Parathyroid adenoma (tissue), 2 donors: ENCODE measurements around the gene BOK.

Experiments used
- H2AFZ ChIP-seq: fragments of 300-600 bp; sonication (generic); one replicate; pipeline ENCODE4 v1.7.0; 2017; ENCODE audit warnings: antibody characterized with exemption, mild to moderate bottlenecking
- H3K27ac ChIP-seq: fragments of 300-600 bp; sonication (generic); one replicate; pipeline ENCODE4 v1.7.0; 2017
- H3K27me3 ChIP-seq: fragments of 300-600 bp; sonication (generic); one replicate; pipeline ENCODE4 v1.7.0; 2017; ENCODE audit warnings: low read length; ENCODE audit not compliant: control insufficient read depth, insufficient read depth
- H3K36me3 ChIP-seq: fragments of 300-600 bp; sonication (generic); one replicate; pipeline ENCODE4 v1.7.0; 2017; ENCODE audit warnings: low read length; ENCODE audit not compliant: control insufficient read depth, insufficient read depth
- H3K4me1 ChIP-seq: fragments of 300-600 bp; sonication (generic); one replicate; pipeline ENCODE4 v1.7.0; 2017; ENCODE audit warnings: control low read depth
- H3K4me2 ChIP-seq: fragments of 300-600 bp; sonication (generic); one replicate; pipeline ENCODE4 v1.7.0; 2017; ENCODE audit warnings: low read length
- H3K4me3 ChIP-seq: fragments of 300-600 bp; sonication (generic); one replicate; pipeline ENCODE4 v1.7.0; 2017; ENCODE audit warnings: low read depth, low read length
- H3K79me2 ChIP-seq: fragments of 300-600 bp; sonication (generic); one replicate; pipeline ENCODE4 v1.7.0; 2017; ENCODE audit warnings: control low read depth
- H3K9ac ChIP-seq: fragments of 300-600 bp; sonication (generic); one replicate; pipeline ENCODE4 v1.7.0; 2017; ENCODE audit warnings: mild to moderate bottlenecking
- H3K9me3 ChIP-seq: fragments of 300-600 bp; sonication (generic); one replicate; pipeline ENCODE4 v1.7.0; 2017; ENCODE audit warnings: low read length; ENCODE audit not compliant: control insufficient read depth
- TF ChIP-seq, protein P1 (sequence below): fragments of 300-600 bp; sonication (generic); IDR thresholded peaks from one replicate; pipeline ENCODE4 v1.7.0; 2017; ENCODE audit warnings: antibody characterized with exemption, mild to moderate bottlenecking
- donor health status: primary hyperparathyroidism.

The BOK gene

GRCh38 chr2:241617431-241618154 is 59.0 kb downstream of the BOK start:
- Histone ChIP-seq H3K27me3 (no peaks in the 10 kb centered on the region), H3K27ac (peak overlapping the region; percentile 54), H3K79me2 (peaks cover 52% of the 10 kb centered on the region), H3K4me2 (peak overlapping the region; percentile 81), H3K36me3 (no peaks in the 10 kb centered on the region), H2AFZ (peak overlapping the region; percentile 65), H3K9me3 (no peaks in the 10 kb centered on the region), H3K9ac (no peak overlapping the region), H3K4me3 (peak overlapping the region; percentile 91), H3K4me1 (peaks cover 13% of the 10 kb centered on the region)
- TF ChIP-seq, protein P1, sequence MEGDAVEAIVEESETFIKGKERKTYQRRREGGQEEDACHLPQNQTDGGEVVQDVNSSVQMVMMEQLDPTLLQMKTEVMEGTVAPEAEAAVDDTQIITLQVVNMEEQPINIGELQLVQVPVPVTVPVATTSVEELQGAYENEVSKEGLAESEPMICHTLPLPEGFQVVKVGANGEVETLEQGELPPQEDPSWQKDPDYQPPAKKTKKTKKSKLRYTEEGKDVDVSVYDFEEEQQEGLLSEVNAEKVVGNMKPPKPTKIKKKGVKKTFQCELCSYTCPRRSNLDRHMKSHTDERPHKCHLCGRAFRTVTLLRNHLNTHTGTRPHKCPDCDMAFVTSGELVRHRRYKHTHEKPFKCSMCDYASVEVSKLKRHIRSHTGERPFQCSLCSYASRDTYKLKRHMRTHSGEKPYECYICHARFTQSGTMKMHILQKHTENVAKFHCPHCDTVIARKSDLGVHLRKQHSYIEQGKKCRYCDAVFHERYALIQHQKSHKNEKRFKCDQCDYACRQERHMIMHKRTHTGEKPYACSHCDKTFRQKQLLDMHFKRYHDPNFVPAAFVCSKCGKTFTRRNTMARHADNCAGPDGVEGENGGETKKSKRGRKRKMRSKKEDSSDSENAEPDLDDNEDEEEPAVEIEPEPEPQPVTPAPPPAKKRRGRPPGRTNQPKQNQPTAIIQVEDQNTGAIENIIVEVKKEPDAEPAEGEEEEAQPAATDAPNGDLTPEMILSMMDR = no peak

GRCh38 chr2:241618296-241618805 is 59.8 kb downstream of the BOK start:
- no peaks in the 10 kb centered on the region for H3K36me3 ChIP-seq
- H3K4me3 ChIP-seq = no peak overlapping the region
- no peak overlapping the region for H3K4me2 ChIP-seq
- no peak overlapping the region for H3K9ac ChIP-seq
- H3K27me3 ChIP-seq = no peaks in the 10 kb centered on the region
- TF ChIP-seq, protein P1 = no peak
- H3K9me3 ChIP-seq = no peaks in the 10 kb centered on the region
- no peak overlapping the region for H2AFZ ChIP-seq
- peaks cover 13% of the 10 kb centered on the region for H3K4me1 ChIP-seq
- H3K79me2 ChIP-seq = peaks cover 57% of the 10 kb centered on the region
- H3K27ac ChIP-seq = no peak overlapping the region

- H2AFZ ChIP-seq = no peak overlapping the region
- no peak overlapping the region for H3K27ac ChIP-seq
- TF ChIP-seq, protein P1 = no peak
- peak overlapping the region; percentile 19 for H3K4me2 ChIP-seq
- no peak overlapping the region for H3K4me3 ChIP-seq
- H3K79me2 ChIP-seq = peaks cover 60% of the 10 kb centered on the region
- no peaks in the 10 kb centered on the region for H3K27me3 ChIP-seq
- H3K4me1 ChIP-seq = peaks cover 13% of the 10 kb centered on the region
- no peaks in the 10 kb centered on the region for H3K36me3 ChIP-seq
- H3K9ac ChIP-seq = no peak overlapping the region
- no peaks in the 10 kb centered on the region for H3K9me3 ChIP-seq
These were observed 60.3 kb downstream of the BOK start for GRCh38 chr2:241618829-241619228.

GRCh38 chr2:241619597-241620418 is 61.3 kb downstream of the BOK start:
- Histone ChIP-seq H3K27me3 (no peaks in the 10 kb centered on the region), H3K9me3 (no peaks in the 10 kb centered on the region), H3K4me2 (no peak overlapping the region), H3K4me3 (no peak overlapping the region), H3K36me3 (no peaks in the 10 kb centered on the region), H3K4me1 (peaks cover 13% of the 10 kb centered on the region), H2AFZ (no peak overlapping the region), H3K9ac (no peak overlapping the region), H3K27ac (no peak overlapping the region), H3K79me2 (peaks cover 63% of the 10 kb centered on the region)
- TF ChIP-seq, protein P1 = no peak
